A549 (cell line): Measurements from ENCODE around the gene ANKRD9. TPM values are rescaled to one million over a fixed set of nuclear protein-coding genes. Genes with fewer than 3 reads are reported as not detected.

Source experiments
- ATAC-seq, 2 experiments: fragments of 200-7000 bp in 1 of 2; fragments of >200 bp in 1 of 2; cut with Nextera tagmentation in 1 of 2; cut with Tn5 transposase in 1 of 2; 3 replicates each; pipeline versions ENCODE4 v1.8.0 to v1.9.1; 2018 to 2020; ENCODE audit warnings: mild to moderate bottlenecking in 1 of 2, moderate library complexity in 1 of 2
- CTCF ChIA-PET: fragments of 300-600 bp; sonication (Branson Sonifier 250); formaldehyde crosslinking; extraction: SDS; loops from one replicate; lab custom pipeline; 2021; ENCODE audit warnings: antibody characterized with exemption, inconsistent platforms; lab: Yijun Ruan, JAX
- POLR2A ChIA-PET: fragments of 350-600 bp; formaldehyde crosslinking; extraction: SDS; loops from one replicate; lab custom pipeline; 2021; ENCODE audit warnings: antibody characterized with exemption, inconsistent platforms; lab: Yijun Ruan, JAX
- DNase-seq, 2 experiments: peaks; one replicate each; pipeline versions ENCODE4 v3.0.0 to v3.0.0-alpha.2; 2011 to 2016; ENCODE audit warnings: low read depth in 1 of 2, low spot score in 1 of 2
- FAIRE-seq: peaks from 2 replicates; lab custom pipeline; 2011; peaks lifted over from hg19 to GRCh38; lab: Jason Lieb, UNC
- H3K27ac ChIP-seq, 2 experiments: fragments of >200 bp; sonication (Bioruptor Twin); formaldehyde crosslinking; 3 replicates each; pipeline ENCODE4 v1.5.1; 2016 to 2017
- H3K4me1 ChIP-seq: fragments of >200 bp; sonication (Bioruptor Twin); formaldehyde crosslinking; 3 replicates; pipeline ENCODE4 v1.6.1; 2016
- H3K4me2 ChIP-seq: fragments of >200 bp; sonication (Bioruptor Twin); formaldehyde crosslinking; 3 replicates; pipeline ENCODE4 v1.6.1; 2016
- H3K4me3 ChIP-seq: fragments of >200 bp; sonication (Bioruptor Twin); formaldehyde crosslinking; 3 replicates; pipeline ENCODE4 v1.5.1; 2016
- H3K9me3 ChIP-seq: fragments of >200 bp; sonication (Bioruptor Twin); formaldehyde crosslinking; 3 replicates; pipeline ENCODE4 v1.6.1; 2016
- BHLHE40 ChIP-seq: IDR thresholded peaks from 2 replicates; pipeline ENCODE4 v1.6.1; 2012; ENCODE audit warnings: low read depth, low read length, inconsistent platforms
- CBX2 ChIP-seq: fragments of 200-600 bp; sonication (generic); IDR thresholded peaks from 2 replicates; pipeline ENCODE4 v1.6.1; 2016; ENCODE audit warnings: low read depth, mild to moderate bottlenecking, borderline replicate concordance
- CEBPB ChIP-seq, 2 experiments: fragments of >200 bp in 1 of 2; sonication (Bioruptor Twin) in 1 of 2; formaldehyde crosslinking in 1 of 2; IDR thresholded peaks; 2 replicates each; pipeline ENCODE4 v1.6.1; 2012 to 2016
- CHD2 ChIP-seq: fragments of 150-350 bp; IDR thresholded peaks from 2 replicates; pipeline ENCODE4 v1.6.1; 2014; ENCODE audit warnings: low read length; ENCODE audit not compliant: partially characterized antibody
- EHMT2 ChIP-seq: fragments of 200-600 bp; sonication (generic); IDR thresholded peaks from 2 replicates; pipeline ENCODE4 v1.6.1; 2016; ENCODE audit warnings: antibody characterized with exemption, low read depth, mild to moderate bottlenecking, moderate library complexity
- ESRRA ChIP-seq: fragments of 150-350 bp; IDR thresholded peaks from 2 replicates; pipeline ENCODE4 v1.6.1; 2014; ENCODE audit warnings: mild to moderate bottlenecking, low read length, borderline replicate concordance
- FOSL2 ChIP-seq, 2 experiments: fragments of 450-650 bp in 1 of 2; fragments of >200 bp in 1 of 2; sonication (Bioruptor Twin) in 1 of 2; formaldehyde crosslinking; IDR thresholded peaks; 2 replicates each; pipeline versions ENCODE4 v1.5.0 to v1.6.1; 2016 to 2020; ENCODE audit warnings: mild to moderate bottlenecking in 1 of 2, moderate library complexity in 1 of 2
- FOXS1 ChIP-seq: fragments of 250-450 bp; sonication (Bioruptor Pico); IDR thresholded peaks from 2 replicates; pipeline ENCODE4 v1.5.0; 2020; ENCODE audit warnings: mild to moderate bottlenecking, moderate library complexity
- HOXB13 ChIP-seq: fragments of 250-450 bp; sonication (Bioruptor Pico); IDR thresholded peaks from 2 replicates; pipeline ENCODE4 v1.5.0; 2020; ENCODE audit warnings: low read depth, mild to moderate bottlenecking, moderate library complexity
- MYC ChIP-seq: IDR thresholded peaks from 2 replicates; pipeline ENCODE4 v1.6.1; 2012; ENCODE audit warnings: mild to moderate bottlenecking, inconsistent platforms, low read length, improper control_type of control experiment, borderline replicate concordance
- NFE2L2 ChIP-seq: fragments of 150-350 bp; conservative IDR thresholded peaks from 2 replicates; pipeline ENCODE4 v1.6.1; 2014; ENCODE audit warnings: low read length
- NR3C1 ChIP-seq: fragments of >200 bp; sonication (Bioruptor Twin); formaldehyde crosslinking; IDR thresholded peaks from 3 replicates; pipeline ENCODE4 v1.6.1; 2017
- PBX3 ChIP-seq: IDR thresholded peaks from 2 replicates; pipeline ENCODE4 v1.6.1; 2012
- POLR2A ChIP-seq: IDR thresholded peaks from 2 replicates; pipeline ENCODE4 v1.6.1; 2012; ENCODE audit warnings: mild to moderate bottlenecking, low read length
- RARB ChIP-seq: fragments of 250-450 bp; sonication (Bioruptor Pico); IDR thresholded peaks from 2 replicates; pipeline ENCODE4 v1.8.0; 2021; ENCODE audit warnings: mild to moderate bottlenecking, moderate library complexity
- SREBF2 ChIP-seq: fragments of 450-650 bp; IDR thresholded peaks from 2 replicates; pipeline ENCODE4 v1.6.1; 2014; ENCODE audit warnings: mild to moderate bottlenecking, moderate library complexity
- TFCP2L1 ChIP-seq: fragments of 250-450 bp; sonication (Bioruptor Pico); IDR thresholded peaks from 2 replicates; pipeline ENCODE4 v1.5.0; 2021; ENCODE audit warnings: mild to moderate bottlenecking
- TP53 ChIP-seq: fragments of 250-450 bp; sonication (Bioruptor Pico); IDR thresholded peaks from 2 replicates; pipeline ENCODE4 v1.5.0; 2021; ENCODE audit warnings: mild to moderate bottlenecking, moderate library complexity
- ZC3H11A ChIP-seq: fragments of 450-650 bp; IDR thresholded peaks from 2 replicates; pipeline ENCODE4 v1.6.1; 2014; ENCODE audit warnings: antibody characterized with exemption, mild to moderate bottlenecking
- ZFP36 ChIP-seq: fragments of 450-650 bp; IDR thresholded peaks from 2 replicates; pipeline ENCODE4 v1.6.1; 2014; ENCODE audit warnings: borderline replicate concordance; ENCODE audit not compliant: partially characterized antibody
- WGBS: methylation state at CpG from one replicate; pipeline ENCODE4 v1.1.6; 2017; ENCODE audit errors: missing lambda C conversion rate; 5-methylcytosine and 5-hydroxymethylcytosine counted together
- polyA plus RNA-seq, 4 experiments: library from polyadenylated mRNA; depleted of rRNA in 3 of 4; stranded (reverse); fragments of >200 nt; fragmentation: RNase III in 1 of 4; extraction: RNeasy Plus Mini Kit Qiagen cat#74134 plus additional on column Dnase treatment in 1 of 4; gene quantifications; 2 replicates in 3 of 4; 3 replicates in 1 of 4; pipeline ENCODE4 v1.2.3, GENCODE V29; 2011 to 2017
- TF ChIP-seq, protein P1 (sequence below): fragments of 250-450 bp; sonication (Bioruptor Pico); IDR thresholded peaks from 2 replicates; pipeline ENCODE4 v1.5.0; 2021; ENCODE audit warnings: mild to moderate bottlenecking, moderate library complexity, borderline replicate concordance
- TF ChIP-seq, protein P2 (sequence below): fragments of 200-600 bp; sonication (generic); IDR thresholded peaks from 2 replicates; pipeline ENCODE4 v1.6.1; 2016; ENCODE audit warnings: antibody characterized with exemption, mild to moderate bottlenecking, moderate library complexity
- TF ChIP-seq, protein P3 (sequence below): fragments of >200 bp; sonication (Bioruptor Twin); formaldehyde crosslinking; IDR thresholded peaks from 3 replicates; pipeline ENCODE4 v1.6.1; 2016

Gene ANKRD9
- polyA plus RNA-seq, 2 of the 4 experiments (the other 2 are of a cell fraction), result 6.3 to 11.8 TPM

DNA sequence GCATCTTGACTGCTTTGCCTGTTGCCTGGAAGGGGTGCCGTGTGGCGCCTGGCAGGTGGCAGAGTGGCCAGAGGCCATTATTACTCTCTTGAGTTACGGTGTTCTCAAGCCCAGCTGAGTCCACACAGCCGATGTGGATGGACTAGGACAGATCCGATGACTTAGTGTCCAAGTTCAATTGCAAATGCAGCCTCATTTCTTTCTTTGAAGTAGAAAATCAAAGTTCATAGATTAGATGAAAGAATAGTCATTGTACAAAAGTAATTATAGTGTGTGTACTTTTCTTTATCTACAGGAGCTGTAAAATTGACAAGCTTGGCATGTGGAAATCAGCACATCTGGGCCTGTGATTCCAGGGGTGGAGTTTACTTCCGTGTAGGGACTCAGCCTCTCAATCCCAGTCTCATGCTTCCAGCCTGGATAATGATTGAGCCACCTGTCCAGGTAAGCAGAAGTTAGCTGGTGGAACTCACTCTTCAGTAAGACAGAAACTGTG, 44.7 kb downstream of the ANKRD9 start:
- Histone ChIP-seq H3K9me3 (0 out of 3 replicates have a peak, but pooled peaks cover 3% of the 10 kb centered on the region), H3K4me1 (no peaks in the 10 kb centered on the region), H3K27ac (no peak overlapping the region), H3K4me2 (no peak overlapping the region), H3K4me3 (no peak overlapping the region)
- ATAC-seq, result no peak
- DNase-seq, result no peak
- ChIA-PET POLR2A (no interaction called here), CTCF (interaction anchor here (0.5 to 2.3 kb wide), 5 partner anchors 10 to 1146 kb away, joined by 3 to 16 read pairs (median 3); no protein-coding TSS in a partner anchor)
- WGBS, result 86% methylated on average over 6 of the region's 6 CpGs
- FAIRE-seq, result no peak
- TF ChIP-seq PBX3 (no peak), EHMT2 (no peak), TP53 (CRISPR knock-in tag) (no peak), POLR2A (no peak), BHLHE40 (no peak), CHD2 (no peak), CBX2 (no peak)
- TF ChIP-seq, protein P1, sequence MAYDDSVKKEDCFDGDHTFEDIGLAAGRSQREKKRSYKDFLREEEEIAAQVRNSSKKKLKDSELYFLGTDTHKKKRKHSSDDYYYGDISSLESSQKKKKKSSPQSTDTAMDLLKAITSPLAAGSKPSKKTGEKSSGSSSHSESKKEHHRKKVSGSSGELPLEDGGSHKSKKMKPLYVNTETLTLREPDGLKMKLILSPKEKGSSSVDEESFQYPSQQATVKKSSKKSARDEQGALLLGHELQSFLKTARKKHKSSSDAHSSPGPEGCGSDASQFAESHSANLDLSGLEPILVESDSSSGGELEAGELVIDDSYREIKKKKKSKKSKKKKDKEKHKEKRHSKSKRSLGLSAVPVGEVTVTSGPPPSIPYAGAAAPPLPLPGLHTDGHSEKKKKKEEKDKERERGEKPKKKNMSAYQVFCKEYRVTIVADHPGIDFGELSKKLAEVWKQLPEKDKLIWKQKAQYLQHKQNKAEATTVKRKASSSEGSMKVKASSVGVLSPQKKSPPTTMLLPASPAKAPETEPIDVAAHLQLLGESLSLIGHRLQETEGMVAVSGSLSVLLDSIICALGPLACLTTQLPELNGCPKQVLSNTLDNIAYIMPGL (CRISPR knock-in tag), result no peak

DNA sequence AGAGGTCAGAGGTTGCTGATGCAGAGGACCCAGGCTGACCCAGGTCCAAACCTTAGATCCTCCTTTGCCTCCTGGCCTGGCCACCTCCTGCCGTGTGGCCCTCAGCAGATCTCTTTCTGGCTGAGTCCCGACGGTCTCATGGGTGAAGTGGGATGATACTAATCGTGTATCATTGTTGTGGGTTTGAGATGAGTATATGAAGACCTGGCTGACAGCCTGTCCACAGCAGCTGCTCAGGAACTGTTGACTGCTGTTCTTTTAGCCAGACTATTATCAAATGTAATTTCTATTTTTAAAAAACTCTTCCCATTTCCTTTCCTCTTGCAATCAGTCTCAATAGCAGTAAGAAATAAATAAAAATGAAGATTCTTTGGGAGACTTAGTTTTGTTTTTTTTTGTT, 45.6 kb downstream of the ANKRD9 start:
- H3K4me1 ChIP-seq, result no peaks in the 10 kb centered on the region
- H3K4me2 ChIP-seq, result no peak overlapping the region
- ChIA-PET POLR2A (no interaction called here), CTCF (interaction anchor here (1.0 to 2.3 kb wide), 3 partner anchors 11 to 64 kb away, joined by 3 to 16 read pairs (median 3); no protein-coding TSS in a partner anchor)
- no peak overlapping the region for H3K4me3 ChIP-seq
- no peak overlapping the region for H3K27ac ChIP-seq
- DNase-seq (no peak), ATAC-seq (no peak), FAIRE-seq (no peak)
- H3K9me3 ChIP-seq, result 0 out of 3 replicates have a peak, but pooled peaks cover 3% of the 10 kb centered on the region
- 92% methylated on average over 4 of the region's 4 CpGs for WGBS
- no peak for TF ChIP-seq TFCP2L1
- no peak for TF ChIP-seq RARB (CRISPR knock-in tag)
- TF ChIP-seq NR3C1, result no peak
- TF ChIP-seq HOXB13 (CRISPR knock-in tag), result no peak

GRCh38 chr14:102462391-102462790, 47.2 kb downstream of the ANKRD9 start:
- CTCF ChIA-PET, result interaction anchor here (0.6 to 2.0 kb wide), 4 partner anchors 9 to 54 kb away, joined by 3 to 10 read pairs (median 3); no protein-coding TSS in a partner anchor
- Histone ChIP-seq H3K27ac (no peak overlapping the region), H3K4me3 (no peak overlapping the region), H3K9me3 (no peaks in the 10 kb centered on the region), H3K4me2 (no peak overlapping the region), H3K4me1 (no peaks in the 10 kb centered on the region)
- no peak for ATAC-seq
- no peak for DNase-seq
- 77% methylated on average over 4 of the region's 4 CpGs for WGBS
- POLR2A ChIA-PET, result no interaction called here
- FAIRE-seq, result no peak
- TF ChIP-seq NFE2L2 (no peak), ESRRA (no peak), FOXS1 (no peak), ZC3H11A (no peak), ZFP36 (no peak), SREBF2 (no peak), MYC (no peak), TP53 (CRISPR knock-in tag) (no peak), FOSL2 (IDR thresholded peaks at IDR 0.05) (no peak), FOSL2 (CRISPR knock-in tag; IDR thresholded peaks at IDR 0.05) (no peak), EHMT2 (no peak), CEBPB (IDR thresholded peaks at IDR 0.05) (no peak)
- TF ChIP-seq, protein P1 (CRISPR knock-in tag), result no peak
- TF ChIP-seq, protein P2, sequence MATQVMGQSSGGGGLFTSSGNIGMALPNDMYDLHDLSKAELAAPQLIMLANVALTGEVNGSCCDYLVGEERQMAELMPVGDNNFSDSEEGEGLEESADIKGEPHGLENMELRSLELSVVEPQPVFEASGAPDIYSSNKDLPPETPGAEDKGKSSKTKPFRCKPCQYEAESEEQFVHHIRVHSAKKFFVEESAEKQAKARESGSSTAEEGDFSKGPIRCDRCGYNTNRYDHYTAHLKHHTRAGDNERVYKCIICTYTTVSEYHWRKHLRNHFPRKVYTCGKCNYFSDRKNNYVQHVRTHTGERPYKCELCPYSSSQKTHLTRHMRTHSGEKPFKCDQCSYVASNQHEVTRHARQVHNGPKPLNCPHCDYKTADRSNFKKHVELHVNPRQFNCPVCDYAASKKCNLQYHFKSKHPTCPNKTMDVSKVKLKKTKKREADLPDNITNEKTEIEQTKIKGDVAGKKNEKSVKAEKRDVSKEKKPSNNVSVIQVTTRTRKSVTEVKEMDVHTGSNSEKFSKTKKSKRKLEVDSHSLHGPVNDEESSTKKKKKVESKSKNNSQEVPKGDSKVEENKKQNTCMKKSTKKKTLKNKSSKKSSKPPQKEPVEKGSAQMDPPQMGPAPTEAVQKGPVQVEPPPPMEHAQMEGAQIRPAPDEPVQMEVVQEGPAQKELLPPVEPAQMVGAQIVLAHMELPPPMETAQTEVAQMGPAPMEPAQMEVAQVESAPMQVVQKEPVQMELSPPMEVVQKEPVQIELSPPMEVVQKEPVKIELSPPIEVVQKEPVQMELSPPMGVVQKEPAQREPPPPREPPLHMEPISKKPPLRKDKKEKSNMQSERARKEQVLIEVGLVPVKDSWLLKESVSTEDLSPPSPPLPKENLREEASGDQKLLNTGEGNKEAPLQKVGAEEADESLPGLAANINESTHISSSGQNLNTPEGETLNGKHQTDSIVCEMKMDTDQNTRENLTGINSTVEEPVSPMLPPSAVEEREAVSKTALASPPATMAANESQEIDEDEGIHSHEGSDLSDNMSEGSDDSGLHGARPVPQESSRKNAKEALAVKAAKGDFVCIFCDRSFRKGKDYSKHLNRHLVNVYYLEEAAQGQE, result no peak
- TF ChIP-seq, protein P3, sequence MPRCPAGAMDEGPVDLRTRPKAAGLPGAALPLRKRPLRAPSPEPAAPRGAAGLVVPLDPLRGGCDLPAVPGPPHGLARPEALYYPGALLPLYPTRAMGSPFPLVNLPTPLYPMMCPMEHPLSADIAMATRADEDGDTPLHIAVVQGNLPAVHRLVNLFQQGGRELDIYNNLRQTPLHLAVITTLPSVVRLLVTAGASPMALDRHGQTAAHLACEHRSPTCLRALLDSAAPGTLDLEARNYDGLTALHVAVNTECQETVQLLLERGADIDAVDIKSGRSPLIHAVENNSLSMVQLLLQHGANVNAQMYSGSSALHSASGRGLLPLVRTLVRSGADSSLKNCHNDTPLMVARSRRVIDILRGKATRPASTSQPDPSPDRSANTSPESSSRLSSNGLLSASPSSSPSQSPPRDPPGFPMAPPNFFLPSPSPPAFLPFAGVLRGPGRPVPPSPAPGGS, result no peak
